COR-L47 (cell line): ENCODE data around the gene SLC22A6.

ENCODE experiments used
- DNase-seq: peaks from one replicate; lab custom pipeline; 2025; lab: John Stamatoyannopoulos, UW

The SLC22A6 gene

GRCh38 chr11:62931499-62932278, 53.1 kb downstream of the SLC22A6 start:
- no peak for DNase-seq

- no peak for DNase-seq
These were observed 54.1 kb downstream of the SLC22A6 start for GRCh38 chr11:62930666-62931065.

- no peak for DNase-seq
These were observed 54.6 kb downstream of the SLC22A6 start for GRCh38 chr11:62930157-62930556.

GRCh38 chr11:62928011-62928410, 56.8 kb downstream of the SLC22A6 start:
- DNase-seq, result no peak

GRCh38 chr11:62926680-62927455, 57.9 kb downstream of the SLC22A6 start:
- no peak for DNase-seq
